K562 (cell line): Measurements from ENCODE around the gene SEC14L3. TPM values are rescaled to one million over a fixed set of nuclear protein-coding genes. Genes with fewer than 3 reads are reported as not detected.

Source experiments
- ATAC-seq: fragments of 200-7000 bp; cut with Tn5 transposase; 3 replicates; pipeline ENCODE4 v1.9.1; 2020; ENCODE audit warnings: moderate library complexity
- BruUV-seq: library from RNA; stranded (reverse); fragments of 400-500 nt; replicated peaks from 2 replicates; lab custom pipeline; 2021; lab: Mats Ljungman, UMichigan
- CTCF ChIA-PET: fragments of 300-600 bp; formaldehyde crosslinking; extraction: SDS; loops from one replicate; lab custom pipeline; 2021; ENCODE audit warnings: low intra/inter-chr PET ratio; lab: Yijun Ruan, JAX
- POLR2A ChIA-PET: fragments of 300-600, 350-650 bp; sonication (Branson Sonifier 250); formaldehyde crosslinking; extraction: SDS; loops from one replicate; lab custom pipeline; 2021; ENCODE audit warnings: antibody characterized with exemption, inconsistent platforms; lab: Yijun Ruan, JAX
- DNase-seq, 4 experiments: peaks; one replicate each; pipeline versions ENCODE4 v3.0.0 to v3.0.0-alpha.2; 2011 to 2018; ENCODE audit warnings: low spot score in 3 of 4, mixed read lengths in 3 of 4; ENCODE audit errors: extremely low read depth in 1 of 4
- FAIRE-seq: peaks from 2 replicates; lab custom pipeline; 2011; peaks lifted over from hg19 to GRCh38; lab: Jason Lieb, UNC
- H2AFZ ChIP-seq: 2 replicates; pipeline ENCODE4 v1.6.0; 2011; ENCODE audit warnings: low read depth, low read length, control low read depth, inconsistent platforms
- H3K27ac ChIP-seq: fragments of 200-600 bp; 3 replicates; pipeline ENCODE4 v1.8.0; 2011; ENCODE audit warnings: low read depth, mild to moderate bottlenecking, control low read depth, inconsistent platforms, low read length, moderate library complexity, mixed read lengths; ENCODE audit errors: extremely low read depth
- H3K27me3 ChIP-seq, 2 experiments: fragments of 300-600 bp in 1 of 2; 2 replicates in 1 of 2; 3 replicates in 1 of 2; pipeline versions ENCODE4 v1.6.0 to v1.8.0; 2011; ENCODE audit warnings: inconsistent platforms in 2 of 2, low read length in 2 of 2, mild to moderate bottlenecking in 1 of 2, mixed read lengths in 1 of 2, moderate library complexity in 1 of 2; ENCODE audit not compliant: control insufficient read depth in 2 of 2, insufficient read depth in 2 of 2
- H3K36me3 ChIP-seq: fragments of 300-600 bp; 3 replicates; pipeline ENCODE4 v1.8.0; 2011; ENCODE audit warnings: mild to moderate bottlenecking, low read length, inconsistent platforms; ENCODE audit not compliant: control insufficient read depth, insufficient read depth
- H3K4me1 ChIP-seq, 2 experiments: fragments of 200-600 bp in 1 of 2; replicated peaks in 1 of 2; 2 replicates in 1 of 2; 3 replicates in 1 of 2; pipeline versions ENCODE4 v1.5.1 to v1.8.0; 2011; ENCODE audit warnings: inconsistent platforms in 2 of 2, low read length in 2 of 2, mild to moderate bottlenecking in 1 of 2, mixed read lengths in 1 of 2, moderate library complexity in 1 of 2; ENCODE audit not compliant: control insufficient read depth in 2 of 2, insufficient read depth in 2 of 2
- H3K4me2 ChIP-seq: 2 replicates; pipeline ENCODE4 v1.6.1; 2011; ENCODE audit warnings: low read length, control low read depth, inconsistent platforms, mixed read lengths; ENCODE audit not compliant: insufficient read depth
- H3K4me3 ChIP-seq: fragments of 200-600 bp; sonication (generic), shearing (Covaris generic); 2 replicates; pipeline ENCODE4 v1.5.1; 2016; ENCODE audit warnings: control low read depth, inconsistent platforms
- H3K79me2 ChIP-seq: fragments of 200-600 bp; 3 replicates; pipeline ENCODE4 v1.8.0; 2011; ENCODE audit warnings: low read length, inconsistent platforms; ENCODE audit not compliant: control insufficient read depth, insufficient read depth
- H3K9ac ChIP-seq, 2 experiments: 2 replicates each; pipeline versions ENCODE4 v1.6.0 to v1.6.1; 2011; ENCODE audit warnings: low read depth in 2 of 2, low read length in 2 of 2, control low read depth in 1 of 2, inconsistent platforms in 1 of 2, mild to moderate bottlenecking in 1 of 2, mixed read lengths in 1 of 2; ENCODE audit not compliant: insufficient read depth in 1 of 2
- H3K9me1 ChIP-seq: one replicate; pipeline ENCODE4 v1.6.0; 2011; ENCODE audit warnings: inconsistent platforms, mild to moderate bottlenecking, low read length, moderate library complexity; ENCODE audit not compliant: control insufficient read depth, insufficient read depth
- H3K9me3 ChIP-seq: replicated peaks from 2 replicates; pipeline ENCODE4 v1.5.1; 2011; ENCODE audit warnings: low read depth, low read length, inconsistent platforms; ENCODE audit not compliant: control insufficient read depth, insufficient read depth
- H4K20me1 ChIP-seq: replicated peaks from 2 replicates; pipeline ENCODE4 v1.6.1; 2011; ENCODE audit warnings: low read length, inconsistent platforms, mixed read lengths; ENCODE audit not compliant: control insufficient read depth, insufficient read depth
- KDM1A ChIP-seq, 2 experiments: fragments of 450-650 bp; IDR thresholded peaks; 2 replicates each; pipeline ENCODE4 v1.6.1; 2016; ENCODE audit warnings: mild to moderate bottlenecking in 2 of 2
- PHF8 ChIP-seq: fragments of 200-600 bp; sonication (generic); IDR thresholded peaks from 2 replicates; pipeline ENCODE4 v1.6.1; 2012; ENCODE audit warnings: mixed run types, mild to moderate bottlenecking, inconsistent platforms, low read length, moderate library complexity, borderline replicate concordance
- POLR2G ChIP-seq: fragments of 200-400 bp; formaldehyde crosslinking; IDR thresholded peaks from 2 replicates; pipeline ENCODE4 v1.6.1; 2017; ENCODE audit warnings: low read depth, mild to moderate bottlenecking, antibody characterized with exemption, low read length, moderate library complexity
- PTRF ChIP-seq: fragments of 450-650 bp; IDR thresholded peaks from 2 replicates; pipeline ENCODE4 v1.6.1; 2016; ENCODE audit warnings: mild to moderate bottlenecking, missing genetic modification characterization, missing compliant biosample characterization
- RBM25 ChIP-seq: fragments of 200-400 bp; formaldehyde crosslinking; IDR thresholded peaks from 2 replicates; pipeline ENCODE4 v1.6.1; 2018; ENCODE audit warnings: low read length, low read depth, moderate library complexity; ENCODE audit not compliant: severe bottlenecking
- WGBS: fragments of 100-300 bp; shearing (Covaris generic); methylation state at CpG from one replicate; pipeline ENCODE4 v1.1.6; 2016; ENCODE audit warnings: low coverage, mixed read lengths; ENCODE audit not compliant: insufficient coverage; ENCODE audit errors: missing lambda C conversion rate; 5-methylcytosine and 5-hydroxymethylcytosine counted together
- in situ Hi-C: fragments of 300-500 bp; cut with MboI; formaldehyde crosslinking; loops from 4 replicates; pipeline ENCODE4 v1.15.0; 2018; ENCODE audit warnings: inconsistent platforms, mixed read lengths
- intact Hi-C: fragments of 100-400 bp; cut with micrococcal nuclease; formaldehyde crosslinking; loops from 2 replicates; pipeline ENCODE4 v1.14.2; 2022
- polyA plus RNA-seq, 8 experiments: library from polyadenylated mRNA; depleted of rRNA in 4 of 8; stranded (reverse) in 5 of 8; unstranded in 3 of 8; fragments of >200 nt; fragmentation: Nextera tagmentation in 2 of 8; fragmentation: Illumina TruSeq in 1 of 8; extraction: Ambion mirVana in 2 of 8; extraction: Trizol in 1 of 8; gene quantifications; 2 replicates each; pipeline versions ENCODE4 v1.2.1 to v1.2.3, GENCODE V29; 2011 to 2014; ENCODE audit warnings: inconsistent platforms in 1 of 8, missing spikeins in 1 of 8
- total RNA-seq, 7 experiments: library from RNA; depleted of rRNA in 6 of 7; stranded (reverse); fragments of >200 nt in 6 of 7; fragmentation: Illumina TruSeq in 2 of 7; extraction: Trizol in 2 of 7; gene quantifications; 2 replicates each; pipeline versions ENCODE4 v1.2.1 to v1.2.3, GENCODE V29; 2011 to 2021; ENCODE audit warnings: low replicate concordance in 1 of 7

SEC14L3 gene
- total and polyA plus RNA-seq, 9 of the 15 experiments (the other 6 are each of a cell fraction or from before 2014, with no cell fraction given) = not detected

GRCh38 chr22:30497466-30498150, 25.8 kb upstream of the SEC14L3 start:
- POLR2A ChIA-PET = no interaction called here
- CTCF ChIA-PET = no interaction called here
- no peaks in the 10 kb centered on the region for H3K9me1 ChIP-seq
- no peak for FAIRE-seq
- no peak overlapping the region for H3K9ac ChIP-seq
- ATAC-seq = no peak
- no peak overlapping the region for H2AFZ ChIP-seq
- H3K27me3 ChIP-seq = peaks cover 0 to 16% of the 10 kb centered on the region in 2 experiments; a peak in 2 of 5 replicates
- in situ Hi-C loops = loop anchor here (25.0 kb wide), 1 partner anchor 385 kb away; no protein-coding TSS in a partner anchor
- no peaks in the 10 kb centered on the region for H3K79me2 ChIP-seq
- 8% methylated on average over 6 of the region's 7 CpGs for WGBS
- no peaks in the 10 kb centered on the region; the same call in 1 of the 2 replicates for H4K20me1 ChIP-seq
- no peaks in the 10 kb centered on the region for H3K36me3 ChIP-seq
- TF ChIP-seq KDM1A (IDR thresholded peaks at IDR 0.05) (0 out of 4 replicates have a peak, but pooled peaks of 1 of the 2 experiments have one; percentile 17), RBM25 (peak; percentile 16), PHF8 (no peak), POLR2G (no peak), PTRF (tag) (no peak)
- H3K27ac ChIP-seq = no peak overlapping the region
- H3K9me3 ChIP-seq = no peaks in the 10 kb centered on the region
- no peak overlapping the region for H3K4me3 ChIP-seq
- BruUV-seq = no TSS peak
- H3K4me2 ChIP-seq = no peak overlapping the region
- no peaks in the 10 kb centered on the region for H3K4me1 ChIP-seq
- intact Hi-C loops = no loop called here
- no peak for DNase-seq
